HG03439 (cell line): ENCODE measurements around the gene SLC38A11.

ENCODE experiments used
- ATAC-seq: cut with Tn5 transposase; IDR thresholded peaks from one replicate; pipeline ENCODE4 v1.9.1; 2021; ENCODE audit warnings: mild to moderate bottlenecking, moderate library complexity; ENCODE audit not compliant: unreplicated experiment

The SLC38A11 gene

DNA sequence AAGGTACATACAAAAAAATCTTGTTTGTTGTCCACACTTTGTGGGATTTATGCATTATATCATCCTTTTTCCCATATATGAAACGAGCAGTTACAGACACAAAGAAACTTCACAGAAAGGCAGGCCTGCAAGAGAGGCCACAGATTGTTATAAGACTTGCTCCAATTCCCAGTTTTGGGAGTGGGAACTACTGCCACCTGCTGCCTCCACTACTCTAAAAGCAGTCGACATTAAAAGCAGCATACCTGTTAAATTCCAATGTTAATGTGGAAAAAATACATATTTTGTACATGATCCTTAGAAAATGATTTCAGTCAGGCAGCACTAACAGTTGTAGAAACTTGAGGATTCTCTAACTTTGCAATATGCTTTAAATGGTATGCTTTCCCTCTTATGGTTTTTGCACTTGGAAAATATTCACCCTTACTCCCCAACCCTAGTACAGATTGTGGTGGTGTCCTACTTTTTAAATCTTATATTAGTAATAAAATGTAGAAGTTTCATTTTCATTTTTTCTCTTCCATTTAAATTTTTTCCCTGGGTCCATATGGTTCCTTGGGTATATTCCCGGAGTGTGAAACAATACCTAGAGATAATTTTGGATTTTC, 37.9 kb downstream of the SLC38A11 start:
- ATAC-seq = no peak

GRCh38 chr2:164915566-164915965, 39.8 kb downstream of the SLC38A11 start:
- no peak for ATAC-seq

GRCh38 chr2:164913640-164914350, 41.5 kb downstream of the SLC38A11 start:
- ATAC-seq = no peak

DNA sequence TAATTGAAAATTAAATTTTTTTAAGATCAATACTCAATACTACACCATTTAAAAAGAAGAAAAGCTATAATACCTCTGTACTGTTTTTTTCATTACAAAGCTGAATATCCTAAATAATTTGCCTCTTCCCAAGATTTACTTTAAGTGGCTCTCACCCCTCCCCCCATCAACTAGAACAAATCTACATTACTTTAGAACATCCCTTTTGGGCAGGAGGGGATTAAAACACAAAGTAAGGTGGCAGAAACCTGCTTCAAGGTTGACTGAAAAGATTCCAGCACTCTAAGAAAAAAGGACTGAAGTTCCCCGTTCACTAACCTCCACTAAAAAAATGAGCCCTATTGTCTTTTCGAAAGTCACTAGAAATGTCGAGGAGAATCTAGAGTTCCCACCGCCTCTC, 42.3 kb downstream of the SLC38A11 start:
- no peak for ATAC-seq

GRCh38 chr2:164911832-164912231, 43.5 kb downstream of the SLC38A11 start:
- no peak for ATAC-seq

DNA sequence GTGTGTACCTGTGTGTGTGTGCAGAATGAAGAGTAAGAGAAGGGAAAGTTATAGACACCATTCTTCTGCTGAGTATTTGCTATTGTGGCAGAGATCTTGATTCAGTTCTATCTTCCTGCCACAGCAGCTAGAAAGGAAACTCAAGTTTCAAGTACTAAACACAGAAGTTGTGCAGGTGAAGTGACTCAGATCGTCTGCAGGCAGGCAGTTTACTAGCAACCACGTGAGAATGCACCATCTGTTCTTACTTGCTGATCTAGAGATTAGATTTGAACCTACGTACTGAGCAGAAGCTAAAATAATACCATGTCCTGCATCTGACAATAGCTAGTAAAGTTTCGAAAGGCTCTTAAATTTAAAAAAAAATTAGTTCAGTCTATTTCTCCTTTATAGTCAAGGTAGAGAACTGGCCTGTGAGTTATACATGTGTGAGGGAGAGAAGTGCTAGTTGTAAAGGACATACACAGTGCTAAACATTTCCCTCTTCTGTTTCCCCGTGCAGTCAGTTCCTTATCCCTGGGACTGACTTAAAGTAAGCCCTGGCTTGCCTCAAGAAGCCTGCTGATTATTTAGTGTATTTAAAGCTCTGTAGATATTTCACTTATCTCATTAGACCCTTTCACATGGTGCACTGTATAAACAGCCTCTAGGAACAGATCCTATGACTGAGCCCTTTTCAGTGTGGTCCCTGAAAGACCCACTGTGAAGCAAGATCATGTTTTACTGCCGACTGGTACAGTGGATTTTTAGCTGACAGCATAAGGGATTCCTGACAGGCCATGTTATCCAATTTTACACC, 45.0 kb downstream of the SLC38A11 start:
- peak; percentile 84 for ATAC-seq

GRCh38 chr2:164906947-164907346, 48.4 kb downstream of the SLC38A11 start:
- no peak for ATAC-seq

DNA sequence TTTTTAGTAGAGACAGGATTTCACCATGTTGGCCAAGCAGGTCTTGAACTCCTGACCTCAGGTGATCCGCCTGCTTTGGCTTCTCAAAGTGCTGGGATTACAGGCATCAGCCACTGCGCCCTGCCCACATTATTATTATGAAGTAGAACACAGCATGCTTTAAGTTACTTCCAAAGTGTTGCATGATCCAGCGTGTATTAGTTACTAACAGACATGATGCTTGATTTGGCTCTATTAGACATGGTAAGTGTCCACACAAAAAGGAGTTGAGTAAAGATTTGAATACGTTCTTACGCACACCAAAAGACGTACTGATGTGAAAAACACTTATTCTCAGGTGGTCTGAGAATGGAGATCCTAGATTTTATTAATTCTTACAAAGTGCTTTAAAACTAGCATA, 50.0 kb downstream of the SLC38A11 start:
- ATAC-seq = no peak

GRCh38 chr2:164903951-164904350, 51.4 kb downstream of the SLC38A11 start:
- ATAC-seq = no peak

DNA sequence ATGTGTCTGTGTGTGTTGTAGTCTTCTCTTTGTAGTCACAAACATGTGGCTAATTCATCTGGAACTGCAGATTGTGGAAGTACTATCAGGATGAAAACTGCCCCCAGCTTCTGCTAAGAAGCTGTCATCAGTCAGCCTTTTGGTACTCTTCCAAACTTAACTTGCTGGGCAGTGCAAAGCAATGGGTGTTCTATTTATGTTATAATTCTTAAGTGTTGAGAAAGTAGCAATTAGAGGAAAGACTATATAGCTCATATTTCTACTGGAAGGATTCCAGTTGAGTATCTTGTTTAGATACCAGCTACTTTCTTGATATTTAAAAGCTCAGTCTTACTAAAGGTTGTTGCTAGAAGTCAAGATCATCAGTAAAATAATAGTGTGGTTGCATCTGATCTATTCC, 52.1 kb downstream of the SLC38A11 start:
- no peak for ATAC-seq

GRCh38 chr2:164899121-164899520, 56.2 kb downstream of the SLC38A11 start:
- no peak for ATAC-seq

DNA sequence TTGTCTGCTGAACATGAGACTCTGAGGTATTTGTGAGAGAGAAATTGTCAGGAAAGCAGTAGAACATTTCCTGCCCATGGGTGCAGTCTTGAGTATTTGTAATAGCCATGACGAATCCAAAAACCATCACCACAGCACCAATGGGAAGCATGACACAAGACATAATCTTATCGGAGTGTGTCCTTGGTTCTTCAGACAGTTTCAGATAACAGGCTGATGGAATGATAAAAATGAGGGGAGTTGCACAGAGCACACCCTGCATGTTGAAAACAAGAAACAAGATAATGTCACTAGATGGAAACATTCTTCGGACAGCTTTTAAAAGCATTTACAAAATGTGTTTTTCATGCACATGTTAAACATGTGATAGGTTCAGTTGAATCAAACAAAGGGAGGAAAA, 56.9 kb downstream of the SLC38A11 start:
- no peak for ATAC-seq

DNA sequence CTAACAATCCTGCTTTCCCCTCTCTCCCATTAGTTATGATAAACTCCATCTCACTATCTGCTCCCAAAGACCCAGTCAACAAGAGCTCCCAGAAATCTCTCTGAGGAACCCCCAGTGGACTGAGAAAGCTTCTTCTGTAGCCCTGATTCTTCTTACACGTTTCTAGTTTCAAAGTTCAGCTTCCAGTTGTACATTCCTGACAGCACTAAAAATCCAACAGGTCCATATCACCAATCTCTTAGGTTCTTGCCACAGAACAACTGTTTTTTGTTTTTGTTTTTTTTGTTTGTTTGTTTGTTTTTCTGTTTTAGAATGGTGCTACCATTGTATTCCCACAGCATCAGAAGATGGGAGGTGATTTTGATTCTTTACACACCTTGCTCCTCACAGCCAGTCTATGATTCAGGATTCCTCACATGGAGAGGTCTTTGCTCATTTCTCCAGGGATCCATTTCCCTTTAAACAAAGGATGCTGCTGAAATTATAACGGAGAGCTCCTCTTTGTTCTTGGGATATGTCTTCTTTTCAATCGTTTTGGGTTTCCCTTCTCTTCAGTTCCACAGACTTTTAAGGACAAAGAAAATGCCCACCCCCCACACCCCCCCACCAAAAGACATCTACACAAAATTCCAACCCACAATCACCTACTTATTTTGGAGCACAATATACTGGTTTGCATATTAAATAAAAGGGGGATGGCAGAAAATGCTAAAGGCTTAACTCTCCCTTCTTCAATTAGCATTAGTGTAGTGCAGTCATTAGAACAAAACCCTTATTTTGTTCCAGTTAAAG, 57.7 kb downstream of the SLC38A11 start:
- ATAC-seq = no peak

DNA sequence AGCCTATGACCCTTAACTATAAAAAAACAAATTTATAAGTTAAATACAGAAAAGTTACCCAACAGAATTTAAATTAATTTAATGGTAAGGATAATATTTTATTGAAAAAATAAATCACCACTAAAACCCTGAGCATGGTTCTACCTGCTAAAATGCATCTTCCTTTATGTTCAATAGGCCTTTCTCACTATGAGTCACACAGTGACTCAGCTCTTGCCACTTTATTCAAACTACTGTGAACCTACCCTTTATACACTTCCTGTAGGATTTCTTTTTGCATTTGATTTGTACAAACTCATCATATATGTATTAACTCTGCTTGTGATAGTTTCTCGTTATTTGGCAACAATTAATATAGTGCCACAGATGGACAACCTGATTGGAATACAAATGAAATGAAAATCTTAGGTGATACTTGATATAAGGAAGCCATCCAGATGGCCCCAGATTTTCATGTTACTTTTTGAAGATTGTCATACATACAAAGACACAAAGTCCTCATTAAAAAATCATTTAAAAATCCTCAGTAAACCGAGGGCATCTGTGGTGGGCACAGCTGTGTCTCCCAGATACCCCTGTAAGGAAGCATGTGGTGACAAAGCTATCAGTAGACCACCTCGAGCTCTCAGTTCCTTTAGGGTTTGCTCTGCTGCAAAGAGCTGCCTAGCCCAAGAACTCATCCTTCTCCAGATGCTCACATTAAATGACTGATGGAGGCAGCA, 58.5 kb downstream of the SLC38A11 start:
- ATAC-seq = peak; percentile 97

DNA sequence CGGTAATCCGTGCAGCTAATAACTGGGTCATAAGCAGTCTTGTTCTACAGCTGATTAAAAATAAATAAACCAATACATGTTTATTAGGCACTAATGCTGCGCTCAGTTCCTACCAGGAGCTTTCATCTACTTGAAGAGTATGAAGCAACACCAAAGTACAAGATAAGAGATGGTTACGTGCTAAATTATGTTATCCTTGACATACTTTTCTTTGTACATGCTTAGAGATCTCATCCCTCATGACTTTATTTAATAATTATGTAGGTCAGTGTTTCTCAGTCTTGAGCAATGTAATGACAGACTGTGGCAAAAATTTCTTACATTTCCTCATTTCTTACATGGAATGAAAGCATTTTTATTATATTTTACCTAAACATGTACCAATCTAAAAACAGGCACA, 59.1 kb downstream of the SLC38A11 start:
- peak; percentile 15 for ATAC-seq

DNA sequence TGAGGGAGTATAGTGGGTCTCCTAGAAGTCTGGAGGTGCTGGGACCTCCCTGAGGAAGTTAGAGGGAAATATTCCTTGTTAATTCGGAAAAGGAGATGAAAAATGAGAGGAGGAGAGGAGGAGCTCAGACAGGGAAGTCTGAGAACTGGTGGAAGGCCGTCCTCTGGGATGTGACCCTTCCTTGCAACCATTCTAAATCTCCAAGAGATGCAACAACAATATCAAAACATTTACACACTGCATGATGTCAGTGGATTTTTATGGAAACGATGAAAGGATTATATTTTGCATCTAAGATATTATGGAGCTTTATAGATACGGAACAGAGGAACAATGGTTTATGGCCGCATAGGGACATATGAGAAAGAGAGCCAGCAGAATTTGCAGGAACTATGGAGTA, 63.9 kb downstream of the SLC38A11 start:
- ATAC-seq = no peak

GRCh38 chr2:164890544-164890943, 64.8 kb downstream of the SLC38A11 start:
- ATAC-seq = no peak

DNA sequence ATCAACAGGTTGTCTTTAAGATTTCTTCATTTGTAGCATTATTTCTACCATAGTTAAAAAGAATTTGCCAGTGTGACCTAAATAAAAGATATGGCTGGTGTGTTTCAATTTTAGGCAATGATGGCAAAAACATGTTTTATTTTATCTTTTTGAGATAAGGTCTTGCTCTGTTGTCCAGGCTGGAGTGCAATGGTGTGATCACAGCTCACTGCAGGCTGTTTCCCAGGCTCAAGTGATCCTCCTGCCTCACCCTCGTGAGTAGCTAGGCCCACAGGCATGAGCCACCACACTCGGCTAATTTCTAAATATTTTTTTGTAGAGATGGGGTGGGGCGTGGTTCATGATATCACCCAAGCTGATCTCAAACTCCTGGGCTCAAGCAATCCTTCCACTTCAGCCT, 66.7 kb downstream of the SLC38A11 start:
- ATAC-seq = no peak

- no peak for ATAC-seq
Measured at GRCh38 chr2:164887434-164888144, 67.7 kb downstream of the SLC38A11 start.

DNA sequence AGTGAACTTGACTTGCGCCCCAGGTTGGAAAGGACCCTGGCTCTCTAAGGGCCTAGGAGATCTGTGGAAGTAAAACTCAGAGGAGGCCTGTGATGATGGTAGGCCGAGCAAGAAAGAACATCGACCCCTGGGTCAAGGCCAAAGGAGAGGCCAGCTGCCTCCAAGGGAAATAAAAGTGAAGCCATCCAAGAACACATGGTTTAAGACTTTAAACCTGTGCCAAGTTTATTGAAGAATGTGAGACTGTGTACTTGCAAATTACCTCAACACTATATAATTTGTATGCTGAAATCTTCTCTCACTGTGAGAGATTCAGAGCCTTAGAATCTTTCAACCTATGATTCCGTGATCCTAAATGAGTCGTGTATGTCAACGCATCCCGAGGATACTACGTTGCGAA, 73.0 kb downstream of the SLC38A11 start:
- no peak for ATAC-seq
